ENCODE data around the gene PDCD6IP. TPM values are rescaled to one million over a fixed set of nuclear protein-coding genes. Genes with fewer than 3 reads are reported as not detected.
A peak's percentile ranks its signal among the peaks of the same experiment; 100 is the strongest.

The PDCD6IP gene
- total and polyA plus RNA-seq, 2 experiments from 2014 or later = 60.5 to 103 TPM

- TF ChIP-seq CTCF (IDR thresholded peaks at IDR 0.05; ENCODE audit: low read depth, low read length) = no peak
These were observed 62.1 kb downstream of the PDCD6IP start for GRCh38 chr3:33860373-33861050.

GRCh38 chr3:33865133-33865532 is 66.7 kb downstream of the PDCD6IP start:
- no peak for DNase-seq (ENCODE audit: low read depth in 1 of 2, low spot score in 1 of 2)
- H3K4me1 ChIP-seq (ENCODE audit: low read depth) = peaks cover 7% of the 10 kb centered on the region
- no peak overlapping the region for H3K27ac ChIP-seq
- no peak overlapping the region for H3K4me3 ChIP-seq
- no peaks in the 10 kb centered on the region for H3K9me3 ChIP-seq (ENCODE audit: low read depth)
- no peak for TF ChIP-seq CTCF (IDR thresholded peaks at IDR 0.05; ENCODE audit: low read depth, low read length)
- peaks cover 29% of the 10 kb centered on the region for H3K36me3 ChIP-seq
- no peaks in the 10 kb centered on the region for H3K27me3 ChIP-seq

More at GRCh38 chr3:33860373-33861050, 62.1 kb downstream of the PDCD6IP start:
- H3K9me3 ChIP-seq (ENCODE audit: low read depth) = no peaks in the 10 kb centered on the region
- peaks cover 14% of the 10 kb centered on the region for H3K4me1 ChIP-seq (ENCODE audit: low read depth)
- peaks cover 37% of the 10 kb centered on the region for H3K36me3 ChIP-seq
- H3K27ac ChIP-seq = peak overlapping the region; percentile 63
- H3K27me3 ChIP-seq = no peaks in the 10 kb centered on the region
- no peak overlapping the region for H3K4me3 ChIP-seq
- no peak for DNase-seq (ENCODE audit: low read depth in 1 of 2, low spot score in 1 of 2)

GRCh38 chr3:33868309-33868708 is 69.9 kb downstream of the PDCD6IP start:
- DNase-seq (ENCODE audit: low read depth in 1 of 2, low spot score in 1 of 2) = no peak
- no peak for TF ChIP-seq CTCF (IDR thresholded peaks at IDR 0.05; ENCODE audit: low read depth, low read length)
- Histone ChIP-seq H3K36me3 (peaks cover 29% of the 10 kb centered on the region), H3K9me3 (ENCODE audit: low read depth) (no peaks in the 10 kb centered on the region), H3K27ac (peak overlapping the region; percentile 3), H3K4me1 (ENCODE audit: low read depth) (no peaks in the 10 kb centered on the region), H3K4me3 (no peak overlapping the region), H3K27me3 (no peaks in the 10 kb centered on the region)

- no peaks in the 10 kb centered on the region for H3K4me1 ChIP-seq (ENCODE audit: low read depth)
- H3K4me3 ChIP-seq = no peak overlapping the region
- no peak for DNase-seq (ENCODE audit: low read depth in 1 of 2, low spot score in 1 of 2)
- H3K9me3 ChIP-seq (ENCODE audit: low read depth) = no peaks in the 10 kb centered on the region
- H3K36me3 ChIP-seq = peaks cover 18% of the 10 kb centered on the region
- H3K27ac ChIP-seq = no peak overlapping the region
- no peak for TF ChIP-seq CTCF (IDR thresholded peaks at IDR 0.05; ENCODE audit: low read depth, low read length)
- H3K27me3 ChIP-seq = no peaks in the 10 kb centered on the region
These were observed 71.5 kb downstream of the PDCD6IP start for GRCh38 chr3:33869977-33870376.

- Histone ChIP-seq H3K27ac (no peak overlapping the region), H3K27me3 (no peaks in the 10 kb centered on the region), H3K9me3 (ENCODE audit: low read depth) (no peaks in the 10 kb centered on the region), H3K4me3 (no peak overlapping the region), H3K4me1 (ENCODE audit: low read depth) (peaks cover 31% of the 10 kb centered on the region), H3K36me3 (no peaks in the 10 kb centered on the region)
- no peak for DNase-seq (ENCODE audit: low read depth in 1 of 2, low spot score in 1 of 2)
- no peak for TF ChIP-seq CTCF (IDR thresholded peaks at IDR 0.05; ENCODE audit: low read depth, low read length)
These were observed 76.4 kb downstream of the PDCD6IP start for GRCh38 chr3:33874815-33875214.
